Muscle of leg (tissue), 11 donors: ENCODE measurements around the gene REL. TPM values are rescaled to one million over a fixed set of nuclear protein-coding genes. Genes with fewer than 3 reads are reported as not detected.
"Not testable (repeated sequence)": the region's sequence is repeated elsewhere in the genome, so short reads cannot be mapped to it uniquely, and the experiment has no call there.

Experiments used
- DNase-seq: peaks from one replicate; pipeline ENCODE4 v3.0.0; 2013
- H3K27ac ChIP-seq: one replicate; pipeline ENCODE4 v1.5.1; 2013; ENCODE audit warnings: mild to moderate bottlenecking, low read length, control low read depth
- H3K27me3 ChIP-seq: one replicate; pipeline ENCODE4 v1.6.1; 2013; ENCODE audit warnings: low read length; ENCODE audit not compliant: control insufficient read depth, insufficient read depth
- H3K36me3 ChIP-seq: one replicate; pipeline ENCODE4 v1.6.1; 2013; ENCODE audit warnings: low read length; ENCODE audit not compliant: control insufficient read depth, insufficient read depth
- H3K4me1 ChIP-seq: one replicate; pipeline ENCODE4 v1.6.1; 2013; ENCODE audit warnings: low read length; ENCODE audit not compliant: control insufficient read depth, insufficient read depth
- H3K4me3 ChIP-seq: one replicate; pipeline ENCODE4 v1.5.1; 2013; ENCODE audit warnings: low read length, control low read depth
- H3K9me3 ChIP-seq: replicated peaks from 2 replicates; pipeline ENCODE4 v1.6.1; 2013; ENCODE audit warnings: low read depth, low read length; ENCODE audit not compliant: control insufficient read depth
- WGBS: methylation state at CpG from one replicate; pipeline ENCODE4 v1.1.5; 2013; ENCODE audit warnings: missing lambda C conversion rate; ENCODE audit not compliant: insufficient coverage; 5-methylcytosine and 5-hydroxymethylcytosine counted together
- polyA plus RNA-seq, 8 donors: library from polyadenylated mRNA; unstranded; fragments of 120-200 nt; gene quantifications; one replicate each; pipeline versions ENCODE4 v1.2.1 to v1.2.3, GENCODE V29; 2013; ENCODE audit warnings: inconsistent platforms in 1 of 8, low replicate concordance in 1 of 8; ENCODE audit not compliant: insufficient read length in 8 of 8, insufficient read depth in 1 of 8
- total RNA-seq: library from RNA; stranded (reverse); fragments of 120-200 nt; gene quantifications from one replicate; pipeline ENCODE4 v1.2.4, GENCODE V29; 2013

REL gene
- total and polyA plus RNA-seq, 9 donors: 2.4 to 6.7 (median 4.3) TPM

DNA sequence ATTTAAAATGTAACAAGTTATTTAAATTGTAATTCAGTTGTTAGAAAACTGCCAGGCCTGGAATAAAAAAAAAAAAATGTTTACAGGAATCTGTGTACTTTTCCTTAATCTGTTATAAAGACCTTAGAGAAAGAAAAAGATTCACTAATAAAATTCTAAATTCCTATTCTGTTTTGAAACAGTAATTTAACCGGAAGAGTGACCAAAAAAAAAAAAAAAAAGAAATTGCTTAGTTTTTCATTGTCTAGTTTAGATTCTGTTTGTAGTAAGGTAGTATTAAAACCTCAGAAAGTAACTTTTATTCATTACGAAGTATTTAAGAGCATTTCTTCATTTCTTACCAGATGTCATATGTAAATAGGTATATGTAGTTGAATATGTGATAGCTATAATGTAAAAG lies 2.5 kb downstream of the REL start:
- Histone ChIP-seq H3K9me3 (no peaks in the 10 kb centered on the region), H3K27ac (no peak overlapping the region), H3K27me3 (no peaks in the 10 kb centered on the region), H3K4me1 (peaks cover 7% of the 10 kb centered on the region), H3K36me3 (no peaks in the 10 kb centered on the region), H3K4me3 (no peak overlapping the region)
- DNase-seq: no peak
- WGBS: no CpG with 5 or more reads among the region's 2 CpGs

GRCh38 chr2:60884800-60885199 lies 3.4 kb downstream of the REL start:
- no peak for DNase-seq
- WGBS: no CpG with 5 or more reads among the region's 2 CpGs
- H3K36me3 ChIP-seq: no peaks in the 10 kb centered on the region
- H3K4me3 ChIP-seq: no peak overlapping the region
- H3K9me3 ChIP-seq: no peaks in the 10 kb centered on the region
- peaks cover 7% of the 10 kb centered on the region for H3K4me1 ChIP-seq
- no peaks in the 10 kb centered on the region for H3K27me3 ChIP-seq
- H3K27ac ChIP-seq: no peak overlapping the region

- no peak for DNase-seq
- no CpG with 5 or more reads among the region's 2 CpGs for WGBS
- Histone ChIP-seq H3K36me3 (no peaks in the 10 kb centered on the region), H3K27me3 (no peaks in the 10 kb centered on the region), H3K9me3 (no peaks in the 10 kb centered on the region), H3K27ac (no peak overlapping the region), H3K4me3 (no peak overlapping the region), H3K4me1 (peaks cover 3% of the 10 kb centered on the region)
Observed at GRCh38 chr2:60885683-60886082, 4.3 kb downstream of the REL start.

GRCh38 chr2:60886991-60887390 lies 5.6 kb downstream of the REL start:
- Histone ChIP-seq H3K4me1 (peaks cover 3% of the 10 kb centered on the region), H3K27ac (no peak overlapping the region), H3K36me3 (peaks cover 2% of the 10 kb centered on the region), H3K27me3 (no peaks in the 10 kb centered on the region), H3K4me3 (no peak overlapping the region), H3K9me3 (no peaks in the 10 kb centered on the region)
- WGBS: no CpG with 5 or more reads among the region's 3 CpGs
- DNase-seq: no peak

DNA sequence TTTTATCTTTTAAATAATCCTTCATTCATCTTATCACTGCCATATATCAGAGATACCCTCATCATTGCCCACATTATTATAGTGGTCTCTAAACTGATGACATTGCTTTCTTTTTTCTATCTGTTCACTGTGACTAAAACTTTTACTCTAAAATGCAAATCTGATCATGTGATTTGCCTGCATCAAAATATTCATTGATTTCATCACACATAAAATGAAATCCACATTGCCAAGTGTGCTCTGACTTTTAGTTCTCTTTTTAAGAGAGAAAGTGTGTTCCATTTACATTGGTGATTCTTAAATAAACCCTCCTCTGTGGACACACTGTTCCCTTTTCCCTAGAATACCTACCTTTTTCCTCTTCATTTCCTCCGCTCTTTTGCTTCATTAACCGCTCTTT lies 7.5 kb downstream of the REL start:
- Histone ChIP-seq H3K4me3 (no peak overlapping the region), H3K36me3 (peaks cover 2% of the 10 kb centered on the region), H3K9me3 (no peaks in the 10 kb centered on the region), H3K27me3 (no peaks in the 10 kb centered on the region), H3K27ac (no peak overlapping the region), H3K4me1 (no peaks in the 10 kb centered on the region)
- no peak for DNase-seq
- WGBS: 100% methylated on average over 1 of the region's 2 CpGs

- not testable (repeated sequence) for DNase-seq, H3K36me3 ChIP-seq, H3K9me3 ChIP-seq, H3K4me1 ChIP-seq, H3K27me3 ChIP-seq, H3K27ac ChIP-seq, H3K4me3 ChIP-seq
- WGBS: no CpG with 5 or more reads among the region's 7 CpGs
Observed at GRCh38 chr2:60889581-60890392, 8.4 kb downstream of the REL start.

DNA sequence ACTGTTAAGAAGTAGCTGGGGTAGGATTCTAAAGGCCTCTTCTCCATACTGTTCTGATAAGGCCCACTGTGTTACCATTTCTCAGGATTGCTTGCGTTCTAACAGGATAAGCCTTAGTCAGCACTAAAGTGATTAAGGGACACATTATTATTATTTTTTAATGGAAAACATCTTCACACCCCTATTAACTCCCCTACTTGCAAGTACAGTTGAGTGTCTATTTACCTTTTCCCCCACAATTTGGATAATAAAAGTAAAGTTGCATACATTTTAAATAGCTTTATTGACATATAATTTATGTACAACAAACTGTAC lies 9.0 kb downstream of the REL start:
- DNase-seq: no peak
- Histone ChIP-seq H3K27ac (no peak overlapping the region), H3K4me1 (no peaks in the 10 kb centered on the region), H3K27me3 (no peaks in the 10 kb centered on the region), H3K4me3 (no peak overlapping the region), H3K36me3 (peaks cover 6% of the 10 kb centered on the region), H3K9me3 (no peaks in the 10 kb centered on the region)
- WGBS: no CpG with 5 or more reads among the region's 1 CpG

- WGBS: no CpG with 5 or more reads among the region's 3 CpGs
- H3K27me3 ChIP-seq: no peaks in the 10 kb centered on the region
- DNase-seq: no peak
- H3K4me3 ChIP-seq: no peak overlapping the region
- no peaks in the 10 kb centered on the region for H3K9me3 ChIP-seq
- H3K4me1 ChIP-seq: no peaks in the 10 kb centered on the region
- no peak overlapping the region for H3K27ac ChIP-seq
- peaks cover 8% of the 10 kb centered on the region for H3K36me3 ChIP-seq
Observed at GRCh38 chr2:60891180-60891579, 9.8 kb downstream of the REL start.

DNA sequence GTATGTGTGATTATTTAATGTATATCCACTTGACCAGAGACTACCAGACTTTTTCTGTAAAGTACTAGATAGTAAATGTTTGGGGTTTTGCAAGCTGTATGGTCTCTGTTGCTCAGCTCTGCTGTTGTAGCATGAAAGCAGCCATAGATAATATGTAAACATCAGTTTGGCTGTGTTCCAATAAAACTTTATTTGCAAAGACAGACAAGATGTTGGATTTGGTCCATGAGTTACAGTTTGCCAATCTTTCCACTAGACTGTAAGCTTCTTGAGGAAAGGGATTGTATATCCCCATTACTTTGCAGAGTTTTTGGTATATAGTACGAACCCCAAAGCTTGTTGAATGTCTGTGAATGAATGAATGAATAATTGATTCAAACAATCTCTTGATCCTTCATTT lies 17.2 kb downstream of the REL start:
- Histone ChIP-seq H3K9me3 (no peaks in the 10 kb centered on the region), H3K27me3 (no peaks in the 10 kb centered on the region), H3K4me1 (no peaks in the 10 kb centered on the region), H3K27ac (no peak overlapping the region), H3K36me3 (peaks cover 25% of the 10 kb centered on the region), H3K4me3 (no peak overlapping the region)
- no CpG with 5 or more reads among the region's 1 CpG for WGBS
- no peak for DNase-seq

GRCh38 chr2:60899230-60899891 lies 18.0 kb downstream of the REL start:
- Histone ChIP-seq H3K27me3 (no peaks in the 10 kb centered on the region), H3K9me3 (no peaks in the 10 kb centered on the region), H3K36me3 (peaks cover 28% of the 10 kb centered on the region), H3K4me1 (no peaks in the 10 kb centered on the region), H3K4me3 (no peak overlapping the region), H3K27ac (no peak overlapping the region)
- 94% methylated on average over 3 of the region's 6 CpGs for WGBS
- DNase-seq: no peak
